ENCODE data around the gene RNF40.

RNF40 gene

GRCh38 chr16:30821891-30822290 is 59.8 kb downstream of the RNF40 start:
- DNase-seq (ENCODE audit: extremely low spot score): no peak
- CTCF ChIA-PET: interaction anchor here (0.7 kb wide), 1 partner anchor 82 kb away, joined by 3 read pairs; no protein-coding TSS in a partner anchor
- POLR2A ChIA-PET: no interaction called here
- TF ChIP-seq CTCF (IDR thresholded peaks at IDR 0.05; ENCODE audit: control extremely low read depth, extremely low read depth, low read depth, missing control alignments): no peak
